AG04449 (cell line): ENCODE measurements around the gene NAV1.
"Not testable (repeated sequence)": the region's sequence is repeated elsewhere in the genome, so short reads cannot be mapped to it uniquely, and the experiment has no call there.

Experiments used
- CTCF ChIA-PET: fragments of 350-600 bp; formaldehyde crosslinking; extraction: SDS; loops from one replicate; lab custom pipeline; 2021; ENCODE audit warnings: antibody characterized with exemption; lab: Yijun Ruan, JAX
- POLR2A ChIA-PET: fragments of 400-600, 350-600 bp; formaldehyde crosslinking; extraction: SDS; loops from one replicate; lab custom pipeline; 2020; ENCODE audit warnings: antibody characterized with exemption, inconsistent platforms; lab: Yijun Ruan, JAX
- DNase-seq: peaks from one replicate; pipeline ENCODE4 v3.0.0-alpha.2; 2010; ENCODE audit warnings: low read depth, low spot score
- H3K4me3 ChIP-seq: 2 replicates; pipeline ENCODE4 v1.5.1; 2011; ENCODE audit warnings: low read depth, mild to moderate bottlenecking, control low read depth, low read length
- TF ChIP-seq, protein P1 (sequence below): IDR thresholded peaks from one replicate; pipeline ENCODE4 v1.5.1; 2011; ENCODE audit warnings: mild to moderate bottlenecking, moderate library complexity, low read length, control low read depth, inconsistent platforms; ENCODE audit not compliant: insufficient read depth; ENCODE audit errors: missing control alignments

The NAV1 gene

DNA sequence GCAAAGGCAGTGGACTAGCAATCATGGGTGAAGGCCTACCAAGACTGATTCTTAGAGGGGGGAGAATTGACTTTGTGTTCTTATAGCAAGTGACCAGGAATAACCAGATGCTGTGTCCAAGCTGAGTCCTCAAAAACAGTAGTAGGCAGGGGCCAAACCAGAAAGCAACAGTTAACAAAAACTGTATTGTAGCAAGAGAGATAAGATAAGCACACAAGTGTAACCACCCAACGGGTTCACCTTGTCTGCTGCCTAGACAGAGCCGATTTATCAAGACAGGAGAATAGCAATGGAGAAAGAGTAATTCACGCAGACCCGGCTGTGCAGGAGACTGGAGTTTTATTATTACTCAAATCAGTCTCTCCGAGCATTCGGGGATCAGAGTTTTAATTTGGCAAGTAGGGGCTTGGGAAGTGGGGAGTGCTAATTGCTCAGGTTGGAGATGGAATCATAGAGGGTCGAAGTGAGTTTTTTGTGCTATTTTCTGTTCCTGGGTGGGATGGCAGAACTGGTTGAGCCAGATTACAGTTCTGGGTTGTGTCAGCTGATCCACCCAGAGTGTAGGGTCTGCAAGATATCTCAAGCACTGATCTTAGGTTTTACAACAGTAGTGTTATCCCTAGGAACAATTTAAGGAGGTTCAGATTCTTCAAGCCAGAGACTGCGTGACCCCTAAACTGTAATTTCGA is 23.7 kb upstream of the NAV1 start:
- TF ChIP-seq, protein P1, sequence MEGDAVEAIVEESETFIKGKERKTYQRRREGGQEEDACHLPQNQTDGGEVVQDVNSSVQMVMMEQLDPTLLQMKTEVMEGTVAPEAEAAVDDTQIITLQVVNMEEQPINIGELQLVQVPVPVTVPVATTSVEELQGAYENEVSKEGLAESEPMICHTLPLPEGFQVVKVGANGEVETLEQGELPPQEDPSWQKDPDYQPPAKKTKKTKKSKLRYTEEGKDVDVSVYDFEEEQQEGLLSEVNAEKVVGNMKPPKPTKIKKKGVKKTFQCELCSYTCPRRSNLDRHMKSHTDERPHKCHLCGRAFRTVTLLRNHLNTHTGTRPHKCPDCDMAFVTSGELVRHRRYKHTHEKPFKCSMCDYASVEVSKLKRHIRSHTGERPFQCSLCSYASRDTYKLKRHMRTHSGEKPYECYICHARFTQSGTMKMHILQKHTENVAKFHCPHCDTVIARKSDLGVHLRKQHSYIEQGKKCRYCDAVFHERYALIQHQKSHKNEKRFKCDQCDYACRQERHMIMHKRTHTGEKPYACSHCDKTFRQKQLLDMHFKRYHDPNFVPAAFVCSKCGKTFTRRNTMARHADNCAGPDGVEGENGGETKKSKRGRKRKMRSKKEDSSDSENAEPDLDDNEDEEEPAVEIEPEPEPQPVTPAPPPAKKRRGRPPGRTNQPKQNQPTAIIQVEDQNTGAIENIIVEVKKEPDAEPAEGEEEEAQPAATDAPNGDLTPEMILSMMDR: no peak
- CTCF ChIA-PET: interaction anchor here (1.2 to 30.7 kb wide), 9 partner anchors 9 to 80 kb away, joined by 3 to 1139 read pairs (median 119); partner anchors contain the start of genes CSRP1, NAV1 and PHLDA3
- H3K4me3 ChIP-seq: no peak overlapping the region
- no peak for DNase-seq
- POLR2A ChIA-PET: interaction anchor here (1.6 kb wide), 1 partner anchor 46 kb away, joined by 3 read pairs; the partner anchor contains the start of gene PHLDA3

GRCh38 chr1:201515895-201516294 is 23.0 kb upstream of the NAV1 start:
- ChIA-PET POLR2A (interaction anchor here (0.7 to 1.6 kb wide), 2 partner anchors 9 to 47 kb away, joined by 3 read pairs; partner anchors contain the start of genes CSRP1 and PHLDA3), CTCF (interaction anchor here (0.8 to 30.7 kb wide), 10 partner anchors 9 to 306 kb away, joined by 3 to 1139 read pairs (median 63); partner anchors contain the start of genes CSRP1, NAV1 and PHLDA3)
- no peak for DNase-seq
- H3K4me3 ChIP-seq: no peak overlapping the region
- TF ChIP-seq, protein P1: no peak

GRCh38 chr1:201516511-201517127 is 22.3 kb upstream of the NAV1 start:
- DNase-seq: no peak
- CTCF ChIA-PET: interaction anchor here (0.8 to 30.7 kb wide), 9 partner anchors 9 to 305 kb away, joined by 3 to 1139 read pairs (median 7); partner anchors contain the start of genes CSRP1 and NAV1
- H3K4me3 ChIP-seq: no peak overlapping the region
- TF ChIP-seq, protein P1: no peak
- POLR2A ChIA-PET: interaction anchor here (0.7 to 1.6 kb wide), 2 partner anchors 9 to 48 kb away, joined by 3 read pairs; partner anchors contain the start of genes CSRP1 and PHLDA3

DNA sequence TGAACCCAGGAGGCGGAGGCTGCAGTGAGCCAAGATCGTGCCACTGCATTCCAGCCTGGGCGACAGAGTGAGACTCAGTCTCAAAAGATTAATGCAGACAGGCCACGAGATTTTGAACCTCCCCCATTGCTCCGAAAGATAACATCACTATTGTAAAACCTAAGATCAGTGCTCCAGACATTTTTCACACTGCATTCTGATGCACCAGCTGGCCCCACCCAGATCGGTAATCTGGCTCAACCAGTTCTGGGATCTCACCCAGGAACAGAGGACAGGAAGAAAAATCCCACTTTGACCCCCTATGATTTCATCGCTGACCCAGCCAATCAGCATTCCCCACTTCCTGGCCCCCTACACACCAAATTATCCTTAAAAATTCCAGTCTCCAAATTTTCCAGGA is 21.3 kb upstream of the NAV1 start:
- TF ChIP-seq, protein P1: no peak
- H3K4me3 ChIP-seq: no peak overlapping the region
- DNase-seq: no peak
- ChIA-PET POLR2A (no interaction called here), CTCF (interaction anchor here (1.4 to 30.7 kb wide), 5 partner anchors 9 to 83 kb away, joined by 3 to 1139 read pairs (median 248); partner anchors contain the start of genes CSRP1 and NAV1)

GRCh38 chr1:201518071-201518470 is 20.9 kb upstream of the NAV1 start:
- TF ChIP-seq, protein P1: no peak
- POLR2A ChIA-PET: no interaction called here
- no peak for DNase-seq
- CTCF ChIA-PET: interaction anchor here (9.7 to 30.7 kb wide), 4 partner anchors 16 to 83 kb away, joined by 170 to 1139 read pairs (median 276); partner anchors contain the start of genes CSRP1 and NAV1
- no peak overlapping the region for H3K4me3 ChIP-seq

- POLR2A ChIA-PET, H3K4me3 ChIP-seq, DNase-seq: not testable (repeated sequence)
- CTCF ChIA-PET: interaction anchor here (1.0 to 11.0 kb wide), 3 partner anchors 8 to 273 kb away, joined by 3 to 305 read pairs (median 102); no protein-coding TSS in a partner anchor
Observed at GRCh38 chr1:201520046-201520575, 18.8 kb upstream of the NAV1 start.
